Fibroblast of skin of left quadriceps (primary cell): Measurements from ENCODE around the gene APOBEC2.

Experiments
- DNase-seq, 2 experiments: peaks; one replicate each; pipeline ENCODE4 v3.0.0-alpha.2; 2013; ENCODE audit warnings: low read depth in 2 of 2

The APOBEC2 gene

DNA sequence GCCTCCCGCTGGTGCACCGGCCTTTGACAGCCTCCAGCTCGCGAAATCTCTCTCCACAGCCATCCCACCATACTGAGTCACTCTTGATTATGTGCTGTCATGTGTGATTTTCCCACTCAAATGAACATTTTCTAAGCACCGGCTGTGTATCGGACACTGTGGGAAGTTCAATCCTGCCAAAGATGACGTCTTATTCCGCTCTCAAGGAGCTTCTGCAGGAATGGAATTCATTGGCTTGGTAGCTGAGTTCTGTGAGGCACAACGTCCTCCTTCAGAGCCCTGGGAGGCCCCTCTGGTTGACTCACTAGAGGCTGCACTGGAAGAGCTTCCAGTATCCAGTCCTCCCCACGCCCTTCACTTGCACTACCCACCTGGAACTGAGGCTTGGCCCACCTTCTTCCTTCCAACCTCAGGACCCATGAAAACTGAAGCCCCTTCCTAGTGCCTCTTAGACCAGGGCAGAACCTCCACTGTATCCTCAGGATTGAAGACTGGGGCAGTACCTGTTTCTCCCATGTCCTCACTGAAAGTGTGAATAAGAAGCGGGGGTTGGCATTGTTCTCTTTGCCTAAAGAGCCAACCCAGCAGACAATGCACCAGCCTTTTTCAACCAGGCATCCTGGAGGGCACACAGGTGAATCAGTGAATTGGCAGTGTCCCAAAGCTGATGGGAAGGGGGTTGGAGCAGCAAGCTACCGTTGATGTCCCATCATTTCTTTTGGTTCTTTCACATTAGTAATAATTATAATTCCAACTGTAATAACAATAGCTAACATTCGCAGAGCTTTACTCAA lies 15.7 kb upstream of the APOBEC2 start:
- DNase-seq, result no peak

DNA sequence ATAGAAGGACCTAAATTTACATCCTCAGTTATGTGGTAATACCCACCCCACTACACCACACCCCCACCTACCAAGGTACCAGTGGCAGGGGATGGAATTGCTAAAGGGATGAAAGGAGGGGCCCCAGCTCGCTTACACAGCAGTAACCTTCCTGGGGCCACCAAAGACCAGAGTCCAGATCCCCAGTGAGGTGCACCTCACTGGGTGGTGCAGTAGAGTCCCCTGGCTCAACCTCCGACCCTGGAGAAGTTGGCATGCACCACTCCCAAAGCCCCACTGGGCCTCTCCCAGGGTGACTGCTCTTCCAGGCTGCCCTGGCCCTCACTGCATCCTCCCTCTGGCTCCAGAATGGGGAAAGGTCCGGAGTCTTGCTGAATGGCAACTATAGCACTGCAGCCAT lies 14.8 kb upstream of the APOBEC2 start:
- no peak for DNase-seq

DNA sequence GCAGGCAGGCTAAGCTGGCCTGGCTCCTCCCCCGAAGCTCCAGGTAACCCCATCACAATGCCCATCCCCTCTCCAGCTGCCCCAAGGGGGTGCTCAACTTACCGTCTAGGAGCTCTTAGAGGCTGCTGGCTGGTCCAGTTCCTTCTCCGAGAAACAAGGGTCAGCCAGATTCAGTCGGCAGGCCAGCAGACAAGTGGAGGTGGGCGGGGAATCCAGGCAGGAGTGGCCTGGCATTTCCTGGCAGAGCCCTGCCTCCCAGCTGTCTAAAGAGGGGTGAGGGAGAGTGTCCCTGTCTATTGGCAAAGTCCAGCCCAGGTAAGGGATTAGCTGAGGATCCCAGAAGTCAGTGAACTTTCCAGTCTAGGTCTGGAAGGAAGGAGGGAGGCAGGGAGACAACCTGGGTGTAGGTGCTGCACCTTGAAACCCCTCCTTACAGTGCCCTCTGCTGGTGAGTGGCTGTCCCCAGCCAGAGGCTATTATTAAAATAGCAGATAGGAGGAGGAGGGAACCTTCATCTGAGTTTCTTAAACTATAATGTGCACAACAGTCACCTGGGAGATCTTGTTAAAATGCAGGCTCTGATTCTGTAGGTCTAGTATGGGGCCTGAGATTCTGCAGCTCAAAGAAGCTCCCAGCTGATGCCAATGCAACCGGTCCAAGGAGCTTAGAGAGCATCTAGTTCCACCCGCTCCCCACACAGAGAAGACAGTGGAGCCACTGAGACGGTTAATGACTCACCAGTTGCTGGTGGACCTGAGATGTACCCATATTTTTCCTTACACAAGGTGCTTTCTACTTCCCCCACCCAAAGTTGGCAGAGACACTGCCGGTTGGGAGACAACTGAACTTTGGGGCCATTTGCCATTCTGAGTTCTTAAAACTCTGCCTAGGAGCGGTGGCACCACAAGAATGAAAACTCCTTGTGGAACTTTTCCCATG lies 13.7 kb upstream of the APOBEC2 start, which contains the start of gene UNC5CL:
TSS of gene UNC5CL (minus strand) at position 162 of the 939 bp plus-strand sequence. CDS start 4,147 bp downstream, outside the sequence.
- DNase-seq, result no peak

DNA sequence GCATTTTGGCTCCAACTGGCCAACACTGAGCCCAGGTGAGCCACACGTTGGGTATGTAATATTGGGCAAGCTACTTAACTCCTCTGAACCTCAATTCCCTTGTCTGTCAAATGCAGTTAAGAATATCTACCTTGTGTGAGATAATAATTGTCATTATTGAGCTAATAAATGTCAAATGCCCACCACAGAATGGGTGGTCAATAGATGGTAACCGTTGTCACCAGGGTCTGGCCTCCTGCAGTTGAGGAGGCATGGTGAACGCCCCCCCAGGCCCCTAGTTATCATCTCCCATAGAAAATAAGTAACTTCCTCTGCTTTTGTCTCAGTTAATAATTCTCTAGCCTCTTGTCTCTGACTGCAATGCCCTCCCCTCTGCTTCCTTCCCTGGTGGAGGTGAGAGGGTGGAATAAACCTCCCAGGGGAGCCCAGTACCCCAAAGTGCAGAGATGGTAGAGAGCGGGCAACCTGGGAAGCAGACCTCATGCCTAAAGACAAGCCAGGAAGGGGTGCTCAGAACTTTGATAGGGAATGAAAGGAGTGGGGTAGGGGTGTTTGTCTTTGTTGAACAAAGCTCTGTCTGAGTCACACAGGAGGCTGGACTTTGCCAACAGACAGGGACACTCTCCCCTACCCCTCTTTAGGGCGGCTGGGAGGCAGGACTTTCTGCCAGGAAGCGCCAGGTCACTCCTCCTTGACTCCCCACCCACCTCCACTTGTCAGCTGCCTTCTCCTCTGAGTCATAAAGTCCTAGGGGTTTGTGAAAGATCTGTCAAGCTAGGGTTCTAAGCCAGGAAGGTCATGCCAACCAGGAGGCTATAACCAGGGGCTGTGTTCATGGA lies 12.7 kb upstream of the APOBEC2 start:
- no peak for DNase-seq

DNA sequence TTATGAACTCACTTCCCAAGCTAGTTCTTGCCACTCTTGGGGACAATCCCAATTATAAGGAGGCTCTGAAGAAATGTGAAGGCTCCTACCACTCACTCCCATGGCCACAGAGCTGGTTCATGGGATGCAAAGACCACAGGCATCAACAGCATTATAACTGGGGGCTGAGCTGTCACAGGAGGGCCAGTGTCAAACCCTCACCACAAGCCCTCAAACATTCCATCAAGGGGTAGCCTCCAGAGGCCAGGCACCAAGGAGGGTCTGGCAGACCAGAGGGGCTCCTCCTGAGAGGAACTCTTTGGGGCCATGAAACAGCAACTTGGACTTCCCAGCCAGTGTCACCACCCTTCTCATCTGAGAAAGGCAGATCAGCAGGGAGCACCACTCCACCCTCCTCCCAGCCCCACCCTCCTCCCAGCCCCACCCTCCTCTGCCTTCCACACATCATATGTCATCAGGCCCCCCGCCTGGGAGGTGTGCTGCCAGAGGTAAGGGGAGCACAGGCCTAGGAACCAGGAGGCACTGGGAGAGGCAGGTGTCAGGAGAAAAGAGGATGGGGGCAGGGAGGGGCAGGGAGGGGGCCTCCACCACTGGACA lies 12.0 kb upstream of the APOBEC2 start:
- DNase-seq, result no peak

DNA sequence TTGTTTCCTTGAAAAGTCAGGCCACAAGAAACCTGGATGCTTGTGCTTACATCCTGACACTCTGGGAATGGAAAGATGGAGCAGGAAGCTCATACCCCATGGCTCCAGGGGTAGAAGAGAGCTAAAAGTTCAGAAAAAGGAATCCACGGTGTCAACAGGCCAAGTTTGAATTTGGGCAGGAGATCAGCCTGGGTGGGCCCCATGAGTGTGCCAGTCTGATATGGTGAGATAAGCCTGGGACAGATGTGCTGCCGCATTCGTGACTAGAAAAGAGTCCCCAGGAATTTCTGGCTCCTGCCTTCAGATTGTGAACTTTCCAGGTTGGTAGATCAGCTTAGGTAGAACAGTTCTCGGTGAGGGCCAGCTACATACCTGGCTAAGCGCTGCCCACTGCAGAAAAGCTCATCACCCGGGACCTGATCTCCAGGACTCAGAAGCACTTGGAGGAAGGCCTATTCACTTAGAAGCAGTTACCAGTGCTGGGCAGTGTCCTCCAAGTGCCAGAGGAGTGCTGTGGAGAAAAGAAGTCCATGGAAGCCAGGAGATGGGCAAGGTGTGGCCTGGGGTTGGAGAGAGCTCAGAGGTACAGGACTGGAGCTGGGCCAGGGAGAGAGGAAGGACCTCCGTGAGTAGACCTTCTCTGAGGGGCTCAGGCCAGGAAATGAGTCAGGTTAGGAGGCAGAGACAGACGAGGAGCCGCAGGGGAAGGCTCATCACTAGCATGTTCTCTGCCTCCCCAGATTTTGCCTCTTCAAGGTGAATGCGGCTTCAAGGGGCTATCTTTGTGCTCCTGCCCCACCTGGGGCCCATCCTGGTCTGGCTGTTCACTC lies 10.6 kb upstream of the APOBEC2 start, which contains the start of gene TSPO2:
TSS of gene TSPO2 (plus strand) at position 242 of the 830 bp plus-strand sequence. CDS start at position 761, 519 bp downstream.
- no peak for DNase-seq

DNA sequence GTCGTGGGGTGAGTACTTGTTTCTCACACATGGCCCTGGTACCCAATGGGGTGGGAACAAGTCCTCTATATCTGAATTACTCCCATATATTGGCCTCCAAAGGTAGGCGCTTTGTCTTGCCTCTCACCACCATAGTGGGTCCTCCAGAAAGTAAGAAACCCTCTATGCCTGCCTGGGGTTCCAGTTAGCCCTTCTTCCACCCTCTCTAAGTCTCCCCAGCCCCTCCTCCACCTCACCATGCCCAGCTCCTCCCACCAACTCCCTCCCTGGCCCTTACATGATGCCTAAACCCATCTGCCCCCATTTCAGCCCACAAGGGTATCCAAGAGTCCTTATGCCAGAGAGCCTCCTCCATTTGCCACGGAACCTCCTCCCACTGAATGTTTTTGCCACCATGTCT lies 9.9 kb upstream of the APOBEC2 start:
- DNase-seq, result no peak

DNA sequence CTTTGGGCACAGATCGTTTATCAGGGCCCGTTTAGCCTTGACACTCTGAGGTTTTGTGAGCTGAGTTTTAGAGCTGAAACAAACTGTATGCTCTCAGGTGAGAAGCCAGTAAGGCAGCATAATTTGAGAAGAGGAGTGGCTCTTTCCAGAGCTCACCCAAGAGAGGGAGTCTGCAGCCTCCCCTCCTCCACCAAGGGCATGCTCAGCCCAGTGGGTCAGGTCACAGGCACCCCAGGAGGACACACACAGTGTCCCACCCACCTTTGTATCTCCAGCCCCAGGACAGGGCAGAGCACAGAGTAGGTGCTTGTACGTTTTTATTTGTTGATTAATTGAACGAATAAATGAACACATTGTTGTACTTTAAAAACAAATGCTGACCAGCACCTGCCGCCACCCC lies 7.3 kb upstream of the APOBEC2 start:
- no peak for DNase-seq

DNA sequence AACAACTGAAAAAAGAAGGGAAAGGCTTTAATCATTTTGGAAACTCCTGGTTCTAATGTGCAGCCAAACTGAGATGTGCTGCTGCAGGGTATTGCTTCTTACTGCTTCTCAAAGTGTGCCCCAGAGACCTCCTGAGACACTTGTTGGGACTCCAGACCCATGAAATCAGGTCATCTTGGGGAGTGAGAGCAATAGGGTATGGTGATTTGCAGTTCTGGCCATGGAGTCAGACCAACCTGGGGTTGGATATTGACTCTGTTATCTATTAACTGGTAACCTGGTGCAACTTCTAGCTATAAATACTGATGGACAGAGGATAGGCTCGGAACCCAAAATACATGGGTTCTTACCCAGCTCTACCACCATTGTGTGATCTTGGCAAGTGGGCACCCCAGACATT lies 6.9 kb upstream of the APOBEC2 start:
- no peak for DNase-seq

DNA sequence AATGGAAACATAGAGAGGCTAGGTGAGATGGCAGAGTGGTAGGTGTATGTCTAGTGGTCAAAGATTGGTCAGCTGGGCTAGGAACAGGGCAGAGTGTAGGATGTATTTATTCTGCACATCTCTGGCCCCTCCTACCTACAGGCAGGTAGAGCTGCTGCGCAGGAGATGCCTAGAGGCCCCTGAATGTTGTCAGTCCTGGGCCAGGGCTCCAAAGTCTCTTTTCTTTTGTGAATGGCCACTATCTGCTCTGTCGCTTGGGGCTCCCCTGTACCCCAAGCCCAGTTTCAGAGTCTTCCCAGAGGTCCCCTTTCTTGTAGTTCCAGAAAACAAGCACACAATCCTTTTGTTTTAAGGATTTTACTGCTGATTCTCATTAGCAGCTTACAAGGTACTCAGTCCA lies 5.7 kb upstream of the APOBEC2 start:
- DNase-seq, result no peak

DNA sequence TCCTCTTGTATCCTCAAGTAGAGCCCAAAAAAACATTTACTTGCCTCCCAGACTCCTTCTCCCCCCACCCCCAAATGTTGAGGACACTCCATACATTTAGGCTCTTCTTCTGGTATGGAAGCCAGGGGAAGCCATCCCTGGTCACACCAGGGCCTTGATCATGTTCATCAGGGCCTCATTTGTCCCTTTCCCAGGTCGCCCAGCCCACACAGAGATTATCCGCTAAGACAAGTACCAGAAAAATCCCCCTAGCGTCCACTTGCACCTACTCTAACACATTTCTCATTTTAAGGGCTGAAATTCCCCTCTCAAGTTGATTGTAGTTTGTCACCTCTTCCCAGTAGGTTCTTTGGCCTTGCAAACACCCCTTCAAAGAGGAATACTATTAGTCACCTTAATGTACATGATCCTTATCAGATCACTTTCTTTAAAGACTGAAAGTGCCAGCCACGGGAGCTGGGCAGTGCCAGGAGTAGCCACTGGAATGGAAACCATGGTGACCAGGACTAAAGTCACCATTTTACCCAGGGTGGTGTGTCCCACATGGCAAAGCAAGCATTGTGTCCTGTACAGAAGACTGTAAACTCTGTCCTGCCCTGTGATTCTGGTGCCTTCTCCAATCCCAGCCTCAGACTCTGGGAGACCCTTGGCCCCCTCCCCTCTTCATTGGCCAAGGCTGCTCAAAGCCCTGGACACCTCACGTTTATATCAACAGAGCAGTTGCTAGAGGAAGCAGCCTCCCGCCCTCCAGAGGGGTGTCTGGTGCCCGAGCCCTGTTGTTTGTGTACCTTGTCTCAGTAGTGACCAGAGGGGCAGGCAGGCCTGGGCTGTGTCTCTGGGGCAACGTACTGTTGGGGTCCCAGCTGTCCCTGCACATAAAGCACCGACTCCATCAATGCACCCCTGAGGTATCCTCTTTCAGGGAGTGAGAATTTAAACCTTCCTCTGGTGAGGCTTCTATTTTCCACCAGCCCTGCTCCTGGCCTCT lies 5.0 kb upstream of the APOBEC2 start:
- DNase-seq, result no peak

DNA sequence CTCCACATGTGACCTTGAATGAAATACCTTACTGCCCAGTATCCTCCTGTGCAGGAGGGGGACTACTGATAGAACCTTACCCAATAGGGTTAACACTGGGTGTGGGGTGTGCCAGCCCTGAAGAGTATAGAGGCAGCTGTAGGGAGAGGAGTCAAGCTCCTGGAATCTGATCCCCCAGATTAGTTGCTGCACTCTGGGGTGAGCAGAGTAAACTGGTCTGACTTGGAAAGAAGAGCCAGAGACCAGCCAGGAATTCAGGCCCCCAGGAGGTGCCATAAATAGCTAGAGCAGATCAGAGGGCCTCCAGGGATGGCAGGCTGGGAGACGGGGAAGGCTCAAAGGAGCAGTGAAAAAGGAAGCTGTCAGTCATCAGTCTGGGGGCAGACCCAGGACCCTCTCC lies 3.5 kb upstream of the APOBEC2 start:
- no peak for DNase-seq

DNA sequence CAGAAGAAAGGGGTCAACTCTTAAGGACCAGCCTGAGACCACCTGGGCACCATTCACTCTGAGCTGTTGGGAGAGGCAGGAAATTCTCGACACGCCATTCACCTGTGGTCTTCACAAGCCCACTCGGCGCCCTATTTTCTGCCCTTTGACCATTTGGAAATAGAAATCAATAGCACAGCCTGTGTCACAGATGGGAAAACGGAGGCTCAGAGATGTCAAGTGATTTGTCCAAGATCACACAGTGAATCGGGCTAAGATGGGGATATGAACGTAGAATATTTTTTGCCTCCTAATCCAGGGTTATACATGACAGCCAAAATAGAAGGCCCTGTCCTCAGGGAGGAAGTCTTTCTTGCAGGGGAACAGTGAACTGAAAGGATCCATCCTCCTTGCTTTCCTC lies 3.0 kb upstream of the APOBEC2 start:
- no peak for DNase-seq

DNA sequence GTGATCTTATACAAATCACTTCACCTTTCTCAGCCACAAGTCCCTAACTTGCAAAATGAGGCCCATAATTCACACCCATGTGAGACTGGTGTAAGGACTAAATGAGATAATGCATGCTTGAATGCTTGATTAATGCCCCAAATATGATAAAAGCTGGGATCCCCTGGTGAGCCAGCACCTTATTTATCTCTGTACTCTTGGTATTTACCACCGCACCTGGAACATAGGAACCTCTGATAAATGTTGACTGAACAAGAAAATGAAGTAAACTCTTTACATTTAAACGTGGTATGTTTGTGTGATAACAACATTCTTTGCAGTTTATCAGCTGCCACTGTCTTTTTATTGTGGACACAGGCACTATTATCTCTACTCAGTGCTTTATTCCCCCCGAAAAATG lies 2.5 kb upstream of the APOBEC2 start:
- DNase-seq, result no peak

DNA sequence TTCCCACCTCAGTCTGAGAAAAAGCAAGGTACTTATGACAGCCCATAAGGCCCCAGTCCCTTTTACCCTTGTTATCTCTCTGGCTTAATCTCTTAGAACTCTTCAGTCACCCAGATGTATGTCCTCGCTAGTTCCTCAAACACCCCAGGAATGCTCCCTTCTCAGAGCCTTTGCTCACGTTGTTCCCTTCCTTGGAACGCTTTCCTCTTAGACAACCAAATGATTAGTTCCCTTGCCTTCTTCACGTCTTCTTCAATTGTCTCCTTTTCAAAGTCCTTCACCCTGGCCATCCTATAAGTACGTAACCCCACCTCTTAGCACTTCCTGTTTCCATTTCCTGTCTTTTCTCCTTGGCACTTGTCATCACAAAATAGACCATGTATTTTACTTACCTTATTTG lies 1.1 kb upstream of the APOBEC2 start:
- no peak for DNase-seq

DNA sequence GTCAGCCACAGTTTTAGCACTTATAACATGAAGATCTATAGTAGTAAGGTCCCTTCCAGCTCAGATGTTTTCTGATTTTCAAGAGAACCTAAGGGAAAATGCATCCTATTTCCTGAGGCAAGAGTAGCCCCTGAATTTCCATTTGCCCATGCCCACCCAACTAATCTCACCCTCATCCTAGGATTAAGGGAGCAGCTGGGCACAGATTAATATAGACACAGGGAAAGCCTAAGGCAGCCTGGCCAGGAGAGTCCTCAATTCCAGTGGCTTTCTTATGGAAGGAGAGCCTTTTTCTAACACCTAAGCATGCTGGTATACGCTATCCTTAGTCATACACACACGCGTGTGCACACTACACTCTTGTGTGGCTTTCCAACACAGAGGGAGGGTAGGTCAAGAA lies 1.5 kb downstream of the APOBEC2 start:
- DNase-seq, result no peak

DNA sequence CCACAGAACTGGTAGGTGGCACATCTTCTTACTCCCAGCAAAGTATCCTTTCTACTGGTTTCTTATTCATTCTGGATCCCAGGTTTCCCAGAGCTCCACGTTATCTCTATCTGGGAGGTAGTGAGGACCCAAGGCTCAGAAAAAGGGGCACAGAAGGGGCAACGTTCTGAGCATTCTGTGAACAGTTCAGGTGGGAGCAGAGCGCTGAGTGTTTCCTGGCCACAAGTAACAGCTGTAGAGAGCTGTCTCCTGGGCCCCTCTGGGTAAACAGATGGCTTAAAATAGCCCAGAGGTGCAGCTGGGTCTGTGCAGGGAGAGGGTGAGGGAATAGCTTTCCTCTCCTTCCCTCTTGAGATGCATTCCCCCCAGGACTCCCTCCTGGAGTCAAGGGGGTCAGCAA lies 2.1 kb downstream of the APOBEC2 start:
- no peak for DNase-seq

DNA sequence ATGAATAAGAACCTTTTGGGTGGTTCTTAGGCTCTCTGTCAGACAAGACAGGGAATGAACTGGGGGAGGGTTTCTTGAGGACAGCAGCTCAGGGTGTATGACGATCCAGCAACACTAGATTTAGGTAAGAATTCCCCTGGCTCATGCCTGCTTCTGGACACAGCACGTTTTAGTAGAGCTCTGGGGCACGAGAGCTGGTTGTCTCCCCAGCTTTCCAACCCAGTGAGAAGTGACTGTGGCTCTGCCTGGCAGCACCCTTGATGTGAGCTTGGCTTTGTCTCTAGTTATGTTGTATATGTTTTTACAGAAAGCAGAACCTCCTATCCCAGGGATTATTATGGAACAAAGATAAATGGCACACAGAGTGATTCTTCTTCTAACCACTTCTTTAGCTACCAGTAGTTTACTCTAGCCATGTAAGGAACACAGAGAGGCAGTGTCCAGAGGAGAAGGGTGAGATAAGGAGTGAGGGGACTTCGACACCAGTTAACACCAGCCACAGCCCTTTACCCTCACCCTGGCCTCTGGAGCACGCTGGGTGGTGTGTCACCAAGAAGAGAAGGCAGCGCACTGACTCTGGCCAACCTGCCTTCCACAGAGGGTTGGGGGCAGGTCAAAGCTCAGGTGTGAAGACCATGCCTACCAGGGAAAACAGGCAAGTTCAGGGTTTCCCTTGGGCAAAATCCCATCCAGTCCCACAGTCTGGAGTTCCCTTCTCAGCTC lies 3.9 kb downstream of the APOBEC2 start:
- DNase-seq, result no peak

DNA sequence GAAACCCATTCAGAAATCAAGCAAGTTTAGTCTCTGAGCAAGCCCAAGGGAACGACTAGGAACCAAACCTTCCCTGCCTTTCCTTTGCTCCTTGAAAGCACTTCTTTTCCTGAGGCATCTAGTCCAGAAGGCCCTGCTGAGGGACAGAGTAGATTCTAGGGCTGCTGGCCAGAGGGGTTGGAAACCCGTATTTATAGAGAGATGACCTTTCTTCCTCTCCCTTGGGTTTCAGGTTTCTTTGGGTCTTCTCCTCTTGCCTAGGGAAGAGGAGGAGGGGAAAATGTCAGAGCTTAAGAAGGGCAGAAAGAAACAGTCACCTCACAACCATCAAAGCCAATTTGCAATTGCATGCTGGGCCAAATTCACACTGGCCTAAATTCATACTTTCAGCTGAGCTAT lies 5.8 kb downstream of the APOBEC2 start:
- no peak for DNase-seq
